Upper lobe of left lung (tissue), 6 donors: ENCODE results near the gene ZNF492. TPM values are rescaled to one million over a fixed set of nuclear protein-coding genes. Genes with fewer than 3 reads are reported as not detected.

Experiments
- ATAC-seq, 2 donors: fragments of 200-7000 bp; cut with Tn5 transposase; one replicate each; pipeline ENCODE4 v1.9.1; 2022; ENCODE audit warnings: mild to moderate bottlenecking in 2 of 2, moderate library complexity in 2 of 2; ENCODE audit not compliant: low FRiP score in 2 of 2
- DNase-seq, 2 donors: peaks; one replicate each; pipeline ENCODE4 v3.0.0-alpha.2; 2019 to 2020
- H3K27ac ChIP-seq, 4 donors: fragments of 200-600 bp; sonication (generic); one replicate each; pipeline ENCODE4 v1.5.1; 2016 to 2019
- H3K27me3 ChIP-seq, 4 donors: fragments of 200-600 bp; sonication (generic); one replicate each; pipeline ENCODE4 v1.5.1; 2017 to 2019
- H3K36me3 ChIP-seq, 4 donors: fragments of 200-600 bp; sonication (generic); one replicate each; pipeline ENCODE4 v1.5.1; 2016 to 2019
- H3K4me1 ChIP-seq, 4 donors: fragments of 200-600 bp; sonication (generic); one replicate each; pipeline ENCODE4 v1.5.1; 2018 to 2019
- H3K4me3 ChIP-seq, 4 donors: fragments of 200-600 bp; sonication (generic); one replicate each; pipeline ENCODE4 v1.5.1; 2017 to 2019; ENCODE audit warnings: mild to moderate bottlenecking in 2 of 4, moderate library complexity in 1 of 4
- H3K9me3 ChIP-seq, 4 donors: fragments of 200-600 bp; sonication (generic); one replicate each; pipeline ENCODE4 v1.5.1; 2018 to 2019
- EP300 ChIP-seq, 4 donors: sonication (generic); formaldehyde crosslinking; IDR thresholded peaks; one replicate each; pipeline ENCODE4 v1.5.1; 2017; ENCODE audit warnings: antibody characterized with exemption in 4 of 4, control low read depth in 2 of 4
- POLR2A ChIP-seq, 4 donors: fragments of 450-650 bp; IDR thresholded peaks; one replicate each; pipeline ENCODE4 v1.5.1; 2016 to 2017; ENCODE audit warnings: antibody characterized with exemption in 4 of 4, mild to moderate bottlenecking in 2 of 4
- POLR2AphosphoS5 ChIP-seq, 2 donors: sonication (generic); formaldehyde crosslinking; IDR thresholded peaks; one replicate each; pipeline ENCODE4 v1.5.1; 2017; ENCODE audit warnings: antibody characterized with exemption in 2 of 2
- WGBS, 2 donors: methylation state at CpG; one replicate each; pipeline ENCODE4 v1.1.5; 2017 to 2018; 5-methylcytosine and 5-hydroxymethylcytosine counted together
- total RNA-seq, 6 donors: library from RNA; depleted of rRNA in 4 of 6; stranded (reverse); fragments of >200 nt in 4 of 6; gene quantifications; one replicate each; pipeline versions ENCODE4 v1.1.0 to v1.2.1, GENCODE V29; 2016 to 2021
- TF ChIP-seq, protein P1 (sequence below), 6 experiments: fragments of 450-650 bp in 4 of 6; fragments of 200-600 bp in 2 of 6; sonication (generic) in 2 of 6; IDR thresholded peaks; one replicate each; pipeline ENCODE4 v1.5.1; 2016 to 2019; ENCODE audit warnings: antibody characterized with exemption in 6 of 6
- donor health status: DM: no; HTN: no; CAD: no; lungs with moderate emphysema.
- donor health status: DM: no; HTN: yes; CAD: no; lungs with severe emphysema.

Gene ZNF492
- total RNA-seq, 6 donors from 2014 or later = 0.15 to 2.1 (median 0.40) TPM; not detected in 2

DNA sequence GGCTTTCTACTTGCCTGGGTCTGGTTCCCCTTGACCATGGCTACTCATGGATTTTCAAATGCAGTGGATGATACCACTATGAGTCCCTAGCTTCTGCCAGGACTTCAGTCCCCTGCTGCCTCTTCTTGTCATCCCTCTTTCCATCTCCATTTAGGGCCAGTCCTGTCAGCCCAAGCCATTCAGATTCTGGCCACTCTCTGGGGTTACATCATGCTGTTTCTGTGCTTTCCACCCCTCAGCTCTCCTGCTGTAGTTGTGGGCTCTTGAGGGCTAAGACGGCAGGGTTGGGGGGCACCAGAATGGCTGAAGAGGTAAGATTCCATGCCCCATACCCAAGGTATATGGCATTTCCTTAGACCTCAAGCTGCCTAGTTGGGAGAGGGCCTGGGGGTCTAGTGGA lies 13.2 kb upstream of the ZNF492 start:
- TF ChIP-seq, protein P1, sequence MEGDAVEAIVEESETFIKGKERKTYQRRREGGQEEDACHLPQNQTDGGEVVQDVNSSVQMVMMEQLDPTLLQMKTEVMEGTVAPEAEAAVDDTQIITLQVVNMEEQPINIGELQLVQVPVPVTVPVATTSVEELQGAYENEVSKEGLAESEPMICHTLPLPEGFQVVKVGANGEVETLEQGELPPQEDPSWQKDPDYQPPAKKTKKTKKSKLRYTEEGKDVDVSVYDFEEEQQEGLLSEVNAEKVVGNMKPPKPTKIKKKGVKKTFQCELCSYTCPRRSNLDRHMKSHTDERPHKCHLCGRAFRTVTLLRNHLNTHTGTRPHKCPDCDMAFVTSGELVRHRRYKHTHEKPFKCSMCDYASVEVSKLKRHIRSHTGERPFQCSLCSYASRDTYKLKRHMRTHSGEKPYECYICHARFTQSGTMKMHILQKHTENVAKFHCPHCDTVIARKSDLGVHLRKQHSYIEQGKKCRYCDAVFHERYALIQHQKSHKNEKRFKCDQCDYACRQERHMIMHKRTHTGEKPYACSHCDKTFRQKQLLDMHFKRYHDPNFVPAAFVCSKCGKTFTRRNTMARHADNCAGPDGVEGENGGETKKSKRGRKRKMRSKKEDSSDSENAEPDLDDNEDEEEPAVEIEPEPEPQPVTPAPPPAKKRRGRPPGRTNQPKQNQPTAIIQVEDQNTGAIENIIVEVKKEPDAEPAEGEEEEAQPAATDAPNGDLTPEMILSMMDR (IDR thresholded peaks at IDR 0.05) = no peak
- no peak for TF ChIP-seq EP300 (IDR thresholded peaks at IDR 0.05)
- TF ChIP-seq POLR2AphosphoS5 (IDR thresholded peaks at IDR 0.05) = no peak
- no peak for TF ChIP-seq POLR2A (IDR thresholded peaks at IDR 0.05)
- peaks cover 0 to 9% (median 3%) of the 10 kb centered on the region in 4 donors for H3K4me1 ChIP-seq
- no peak for DNase-seq
- H3K27ac ChIP-seq = no peak overlapping the region
- no peak for ATAC-seq
- 91 to 100% methylated on average over 1 of the region's 1 CpG for WGBS, 2 donors
- H3K36me3 ChIP-seq = no peaks in the 10 kb centered on the region
- H3K4me3 ChIP-seq = no peak overlapping the region
- H3K27me3 ChIP-seq = peaks cover 0 to 15% (median 0%) of the 10 kb centered on the region in 4 donors
- peaks cover 0 to 34% (median 3%) of the 10 kb centered on the region in 4 donors for H3K9me3 ChIP-seq

DNA sequence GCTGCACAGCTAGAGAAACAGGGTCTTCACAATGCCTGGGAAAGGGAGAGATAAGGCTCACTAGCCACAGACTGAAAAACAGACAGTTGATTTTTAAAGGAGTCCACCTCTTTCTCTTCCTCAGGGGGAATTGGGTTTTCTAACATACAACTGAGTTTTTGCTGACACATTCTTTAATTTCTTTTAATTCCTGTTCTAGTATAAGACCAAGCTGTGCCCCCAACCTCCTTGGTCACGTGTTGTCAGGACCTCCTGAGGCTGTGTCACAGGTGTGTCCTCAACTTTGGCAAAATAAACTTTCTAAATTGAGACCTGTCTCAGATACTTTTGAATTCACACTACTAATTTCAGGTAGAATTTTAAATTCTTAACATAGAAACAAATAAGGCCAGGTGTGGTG lies 12.1 kb upstream of the ZNF492 start:
- no peak overlapping the region for H3K27ac ChIP-seq
- 41 to 67% methylated on average over 1 of the region's 1 CpG for WGBS, 2 donors
- peaks cover 0 to 15% (median 0%) of the 10 kb centered on the region in 4 donors for H3K27me3 ChIP-seq
- ATAC-seq (no peak), DNase-seq (peak in 1 of 2 donors; percentile 3)
- H3K36me3 ChIP-seq = no peaks in the 10 kb centered on the region
- peaks cover 0 to 24% (median 3%) of the 10 kb centered on the region in 4 donors for H3K9me3 ChIP-seq
- no peak overlapping the region for H3K4me3 ChIP-seq
- TF ChIP-seq, protein P1 (IDR thresholded peaks at IDR 0.05) = no peak
- no peak for TF ChIP-seq POLR2AphosphoS5 (IDR thresholded peaks at IDR 0.05)
- no peak for TF ChIP-seq POLR2A (IDR thresholded peaks at IDR 0.05)
- TF ChIP-seq EP300 (IDR thresholded peaks at IDR 0.05) = no peak
- H3K4me1 ChIP-seq = peaks cover 0 to 9% (median 3%) of the 10 kb centered on the region in 4 donors

DNA sequence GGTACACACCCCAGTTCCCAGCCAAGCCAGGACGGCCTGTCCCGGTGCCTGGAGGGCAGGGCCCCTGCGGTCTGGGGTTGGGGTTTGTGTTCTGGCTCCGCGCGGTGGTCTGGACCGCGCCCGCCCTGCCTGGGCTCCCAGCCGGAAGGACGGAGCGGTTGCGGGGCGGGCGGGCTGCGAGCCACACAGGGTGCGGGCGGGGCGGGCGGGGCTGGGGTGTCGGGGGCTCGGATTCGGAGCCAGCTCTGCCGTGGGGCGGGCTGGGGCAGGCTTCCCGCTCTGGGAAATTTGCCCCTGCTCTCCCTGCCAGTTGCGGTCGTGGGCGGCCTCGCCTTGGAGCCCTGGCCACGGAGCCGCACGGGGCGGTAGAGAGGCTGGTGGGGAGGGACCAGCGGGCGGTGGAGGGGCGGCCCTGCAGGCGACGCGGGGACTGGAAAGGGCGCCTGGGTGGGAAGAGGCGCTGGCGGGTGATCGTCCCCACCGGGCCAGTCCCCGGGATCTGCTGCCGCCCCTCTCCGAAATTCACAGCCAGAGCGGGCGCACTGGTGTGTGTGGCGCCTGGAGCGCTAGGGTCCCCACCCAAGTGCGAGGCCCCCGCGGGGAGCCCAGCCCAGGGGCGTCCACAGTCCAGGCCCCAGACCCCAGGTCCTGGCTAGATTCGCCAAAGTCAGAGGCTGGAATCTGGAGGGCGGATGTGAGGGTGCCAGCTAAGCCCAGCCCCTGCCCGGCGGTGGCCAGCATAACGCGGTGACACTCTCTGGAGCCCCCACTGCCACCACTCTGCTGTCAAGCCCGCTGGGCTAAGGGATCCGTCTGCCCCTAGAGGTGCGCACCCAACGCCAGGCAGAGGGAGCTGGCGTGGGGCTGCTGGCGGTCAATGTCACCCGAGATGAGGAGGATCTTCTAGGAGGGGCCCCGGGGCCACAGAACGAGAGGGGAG lies 11.0 kb upstream of the ZNF492 start:
- ATAC-seq = peak in 1 of 2 donors; percentile 80
- TF ChIP-seq POLR2AphosphoS5 (IDR thresholded peaks at IDR 0.05) (no peak), EP300 (IDR thresholded peaks at IDR 0.05) (no peak), POLR2A (IDR thresholded peaks at IDR 0.05) (no peak)
- TF ChIP-seq, protein P1 (IDR thresholded peaks at IDR 0.05) = no peak
- WGBS, 2 donors = 10 to 12% methylated on average over 5 to 43 of the region's 71 CpGs
- Histone ChIP-seq H3K4me3 (peak overlapping the region in 2 of 4 donors; percentile 20 to 29), H3K27ac (no peak overlapping the region), H3K36me3 (no peaks in the 10 kb centered on the region), H3K4me1 (peaks cover 0 to 9% (median 3%) of the 10 kb centered on the region in 4 donors), H3K9me3 (peaks cover 0 to 19% (median 0%) of the 10 kb centered on the region in 4 donors), H3K27me3 (peaks cover 0 to 10% (median 0%) of the 10 kb centered on the region in 4 donors)
- peak; percentile 14 to 80 for DNase-seq

DNA sequence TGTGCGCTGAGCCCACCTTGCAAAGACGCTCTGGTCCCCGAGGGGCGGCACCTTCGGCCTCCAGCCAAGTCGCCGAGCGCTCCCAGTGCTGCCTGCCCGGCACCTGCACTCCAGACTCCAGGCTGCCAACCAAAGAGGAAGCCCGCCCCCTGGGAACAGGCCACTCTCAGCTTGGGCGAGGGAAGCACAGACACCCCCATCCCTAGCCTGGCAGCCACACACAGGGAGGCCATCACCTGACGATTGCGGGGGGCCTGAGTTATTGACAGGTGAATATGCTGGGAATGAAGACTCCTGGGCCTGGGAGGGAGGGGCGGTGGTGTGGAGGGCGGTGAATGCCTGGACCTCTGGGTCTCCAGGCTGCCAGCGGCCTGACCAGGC lies 10.3 kb upstream of the ZNF492 start:
- Histone ChIP-seq H3K9me3 (peaks cover 0 to 19% (median 0%) of the 10 kb centered on the region in 4 donors), H3K36me3 (no peaks in the 10 kb centered on the region), H3K27me3 (peaks cover 0 to 10% (median 0%) of the 10 kb centered on the region in 4 donors), H3K4me3 (no peak overlapping the region), H3K4me1 (peaks cover 0 to 9% (median 3%) of the 10 kb centered on the region in 4 donors), H3K27ac (no peak overlapping the region)
- DNase-seq = peak; percentile 19 to 64
- no peak for ATAC-seq
- TF ChIP-seq EP300 (IDR thresholded peaks at IDR 0.05) (no peak), POLR2AphosphoS5 (IDR thresholded peaks at IDR 0.05) (no peak), POLR2A (IDR thresholded peaks at IDR 0.05) (no peak)
- TF ChIP-seq, protein P1 (IDR thresholded peaks at IDR 0.05) = no peak
- WGBS, 2 donors = 20 to 67% methylated on average over 1 to 11 of the region's 16 CpGs
